Small intestine (tissue), 7 donors: Measurements from ENCODE around the gene PPM1J. TPM values are rescaled to one million over a fixed set of nuclear protein-coding genes. Genes with fewer than 3 reads are reported as not detected.
"Not testable (repeated sequence)": the region's sequence is repeated elsewhere in the genome, so short reads cannot be mapped to it uniquely, and the experiment has no call there.

Experiments
- DNase-seq, 2 donors: peaks; one replicate each; pipeline versions ENCODE4 v3.0.0 to v3.0.0-alpha.2; 2013
- FAIRE-seq: peaks from 2 replicates; lab custom pipeline; 2012; peaks lifted over from hg19 to GRCh38; lab: Jason Lieb, UNC
- H3K27ac ChIP-seq, 3 donors: one replicate each; pipeline ENCODE4 v1.5.1; 2013; ENCODE audit warnings: low read length in 2 of 3, mild to moderate bottlenecking in 2 of 3, control low read depth in 1 of 3, inconsistent platforms in 1 of 3, low read depth in 1 of 3, moderate library complexity in 1 of 3
- H3K27me3 ChIP-seq, 3 donors: one replicate each; pipeline ENCODE4 v1.6.1; 2013; ENCODE audit warnings: low read length in 3 of 3, inconsistent platforms in 1 of 3; ENCODE audit not compliant: control insufficient read depth in 3 of 3, insufficient read depth in 3 of 3
- H3K36me3 ChIP-seq, 3 donors: one replicate each; pipeline ENCODE4 v1.6.1; 2013; ENCODE audit warnings: low read length in 3 of 3, inconsistent platforms in 1 of 3, low read depth in 1 of 3, mild to moderate bottlenecking in 1 of 3, moderate library complexity in 1 of 3; ENCODE audit not compliant: control insufficient read depth in 3 of 3, insufficient read depth in 2 of 3
- H3K4me1 ChIP-seq, 3 donors: one replicate each; pipeline ENCODE4 v1.6.1; 2013; ENCODE audit warnings: low read length in 2 of 3, inconsistent platforms in 1 of 3, low read depth in 1 of 3, mild to moderate bottlenecking in 1 of 3, moderate library complexity in 1 of 3; ENCODE audit not compliant: control insufficient read depth in 3 of 3, insufficient read depth in 2 of 3
- H3K4me3 ChIP-seq, 3 donors: one replicate each; pipeline ENCODE4 v1.5.1; 2013; ENCODE audit warnings: low read length in 3 of 3, control low read depth in 1 of 3, inconsistent platforms in 1 of 3, low read depth in 1 of 3, mild to moderate bottlenecking in 1 of 3, moderate library complexity in 1 of 3
- H3K9me3 ChIP-seq, 2 donors: one replicate each; pipeline ENCODE4 v1.6.1; 2013; ENCODE audit warnings: low read depth in 1 of 2, low read length in 1 of 2; ENCODE audit not compliant: control insufficient read depth in 2 of 2, insufficient read depth in 1 of 2
- WGBS, 3 donors: extraction: QIAGEN DNeasy Blood & Tissue Kit; methylation state at CpG; one replicate each; pipeline ENCODE4 v1.1.7; 2013; 5-methylcytosine and 5-hydroxymethylcytosine counted together
- polyA plus RNA-seq, 4 donors: library from polyadenylated mRNA; stranded (reverse) in 3 of 4; unstranded in 1 of 4; fragments of 200-250 nt in 3 of 4; fragments of 120-200 nt in 1 of 4; gene quantifications; one replicate each; pipeline versions ENCODE4 v1.2.1 to v1.2.3, GENCODE V29; 2013
- donor health status: healthy with polysubstance abuse.
- donor health status: control.
- donor health status: control.
- donor health status: Bipolar disorder and iron deficiency.
- donor health status: healthy.

PPM1J gene
- polyA plus RNA-seq, 4 donors = 0.35 to 1.00 TPM; not detected in 2

GRCh38 chr1:112744009-112744578, 29.0 kb upstream of the PPM1J start:
- DNase-seq (peak; percentile 23 to 65), FAIRE-seq (no peak)

GRCh38 chr1:112743174-112744008, 28.3 kb upstream of the PPM1J start:
- H3K4me1 ChIP-seq = peaks cover 0 to 11% (median 0%) of the 10 kb centered on the region in 3 donors
- 16 to 24% (median 21%) methylated on average over 51 to 54 of the region's 54 CpGs for WGBS, 3 donors
- H3K27me3 ChIP-seq = peaks cover 4 to 55% (median 23%) of the 10 kb centered on the region in 3 donors
- no peaks in the 10 kb centered on the region for H3K36me3 ChIP-seq
- FAIRE-seq (no peak), DNase-seq (peak in 1 of 2 donors; percentile 28)
- peak overlapping the region in 1 of 3 donors; percentile 26 for H3K4me3 ChIP-seq
- peaks cover 0 to 8% of the 10 kb centered on the region in 2 donors for H3K9me3 ChIP-seq
- H3K27ac ChIP-seq = no peak overlapping the region

More at GRCh38 chr1:112744009-112744578, 29.0 kb upstream of the PPM1J start:
- Histone ChIP-seq H3K4me1 (peaks cover 0 to 11% (median 0%) of the 10 kb centered on the region in 3 donors), H3K4me3 (peak overlapping the region in 1 of 3 donors; percentile 26), H3K36me3 (no peaks in the 10 kb centered on the region), H3K9me3 (peaks cover 0 to 8% of the 10 kb centered on the region in 2 donors), H3K27me3 (peaks cover 4 to 56% (median 23%) of the 10 kb centered on the region in 3 donors), H3K27ac (no peak overlapping the region)
- 4 to 8% (median 7%) methylated on average over 48 to 58 of the region's 58 CpGs for WGBS, 3 donors

GRCh38 chr1:112737573-112737972, 22.4 kb upstream of the PPM1J start:
- no peaks in the 10 kb centered on the region for H3K4me1 ChIP-seq
- DNase-seq (no peak), FAIRE-seq (no peak)
- peaks cover 0 to 3% of the 10 kb centered on the region in 2 donors for H3K9me3 ChIP-seq
- no peak overlapping the region for H3K4me3 ChIP-seq
- 86 to 95% (median 91%) methylated on average over 3 of the region's 3 CpGs for WGBS, 3 donors
- H3K27ac ChIP-seq = no peak overlapping the region
- no peaks in the 10 kb centered on the region for H3K36me3 ChIP-seq
- H3K27me3 ChIP-seq = peaks cover 0 to 26% (median 12%) of the 10 kb centered on the region in 3 donors

GRCh38 chr1:112735752-112736151, 20.6 kb upstream of the PPM1J start:
- H3K36me3 ChIP-seq = no peaks in the 10 kb centered on the region
- no peak overlapping the region for H3K27ac ChIP-seq
- peaks cover 0 to 8% (median 7%) of the 10 kb centered on the region in 3 donors for H3K27me3 ChIP-seq
- DNase-seq (no peak), FAIRE-seq (no peak)
- no peaks in the 10 kb centered on the region for H3K4me1 ChIP-seq
- no peak overlapping the region for H3K4me3 ChIP-seq
- 92 to 100% (median 95%) methylated on average over 1 of the region's 1 CpG for WGBS, 3 donors
- no peaks in the 10 kb centered on the region for H3K9me3 ChIP-seq

GRCh38 chr1:112731451-112731850, 16.3 kb upstream of the PPM1J start:
- FAIRE-seq = no peak
- Histone ChIP-seq H3K27me3 (no peaks in the 10 kb centered on the region), H3K4me3 (no peak overlapping the region), H3K9me3 (no peaks in the 10 kb centered on the region), H3K36me3 (no peaks in the 10 kb centered on the region), H3K4me1 (no peaks in the 10 kb centered on the region), H3K27ac (no peak overlapping the region)
- DNase-seq = no peak
- WGBS, 3 donors = 90 to 100% (median 93%) methylated on average over 1 of the region's 1 CpG

- no peak overlapping the region for H3K27ac ChIP-seq
- H3K27me3 ChIP-seq = no peaks in the 10 kb centered on the region
- H3K36me3 ChIP-seq = no peaks in the 10 kb centered on the region
- FAIRE-seq = no peak
- no peaks in the 10 kb centered on the region for H3K4me1 ChIP-seq
- no peak overlapping the region for H3K4me3 ChIP-seq
- DNase-seq = no peak
- no peaks in the 10 kb centered on the region for H3K9me3 ChIP-seq
- WGBS, 3 donors = 44 to 85% (median 61%) methylated on average over 1 of the region's 1 CpG
These were observed 14.8 kb upstream of the PPM1J start for GRCh38 chr1:112729909-112730308.

- WGBS, 3 donors = 58 to 76% (median 67%) methylated on average over 3 of the region's 3 CpGs
- H3K9me3 ChIP-seq, FAIRE-seq, H3K4me1 ChIP-seq, H3K27me3 ChIP-seq, H3K27ac ChIP-seq, H3K4me3 ChIP-seq, H3K36me3 ChIP-seq, DNase-seq: not testable (repeated sequence)
These were observed 13.9 kb upstream of the PPM1J start for GRCh38 chr1:112729011-112729410.

- 91 to 93% (median 93%) methylated on average over 27 to 33 of the region's 33 CpGs for WGBS, 3 donors
- H3K27me3 ChIP-seq, H3K9me3 ChIP-seq, H3K4me1 ChIP-seq, H3K4me3 ChIP-seq, DNase-seq, FAIRE-seq, H3K27ac ChIP-seq, H3K36me3 ChIP-seq: not testable (repeated sequence)
These were observed 13.3 kb upstream of the PPM1J start for GRCh38 chr1:112728306-112728971.
